GM12874 (cell line): ENCODE measurements around the gene A2ML1.

Experiments used
- TF ChIP-seq, protein P1 (sequence below): IDR thresholded peaks from 2 replicates; pipeline ENCODE4 v1.5.1; 2011; ENCODE audit warnings: low read depth, mild to moderate bottlenecking, control low read depth, low read length, moderate library complexity; ENCODE audit not compliant: insufficient read depth

The A2ML1 gene

DNA sequence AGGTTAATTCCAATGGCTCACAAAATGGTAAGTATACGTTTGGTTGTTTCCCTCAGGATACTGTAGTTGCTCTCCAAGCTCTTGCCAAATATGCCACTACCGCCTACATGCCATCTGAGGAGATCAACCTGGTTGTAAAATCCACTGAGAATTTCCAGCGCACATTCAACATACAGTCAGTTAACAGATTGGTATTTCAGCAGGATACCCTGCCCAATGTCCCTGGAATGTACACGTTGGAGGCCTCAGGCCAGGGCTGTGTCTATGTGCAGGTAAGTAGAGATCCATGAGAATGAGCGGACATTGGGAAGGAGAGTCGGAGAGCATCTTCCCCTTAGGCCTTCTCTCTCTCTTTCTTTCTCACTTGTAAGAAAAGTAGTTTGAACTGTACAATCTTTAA, 45.4 kb downstream of the A2ML1 start:
- TF ChIP-seq, protein P1, sequence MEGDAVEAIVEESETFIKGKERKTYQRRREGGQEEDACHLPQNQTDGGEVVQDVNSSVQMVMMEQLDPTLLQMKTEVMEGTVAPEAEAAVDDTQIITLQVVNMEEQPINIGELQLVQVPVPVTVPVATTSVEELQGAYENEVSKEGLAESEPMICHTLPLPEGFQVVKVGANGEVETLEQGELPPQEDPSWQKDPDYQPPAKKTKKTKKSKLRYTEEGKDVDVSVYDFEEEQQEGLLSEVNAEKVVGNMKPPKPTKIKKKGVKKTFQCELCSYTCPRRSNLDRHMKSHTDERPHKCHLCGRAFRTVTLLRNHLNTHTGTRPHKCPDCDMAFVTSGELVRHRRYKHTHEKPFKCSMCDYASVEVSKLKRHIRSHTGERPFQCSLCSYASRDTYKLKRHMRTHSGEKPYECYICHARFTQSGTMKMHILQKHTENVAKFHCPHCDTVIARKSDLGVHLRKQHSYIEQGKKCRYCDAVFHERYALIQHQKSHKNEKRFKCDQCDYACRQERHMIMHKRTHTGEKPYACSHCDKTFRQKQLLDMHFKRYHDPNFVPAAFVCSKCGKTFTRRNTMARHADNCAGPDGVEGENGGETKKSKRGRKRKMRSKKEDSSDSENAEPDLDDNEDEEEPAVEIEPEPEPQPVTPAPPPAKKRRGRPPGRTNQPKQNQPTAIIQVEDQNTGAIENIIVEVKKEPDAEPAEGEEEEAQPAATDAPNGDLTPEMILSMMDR: no peak

DNA sequence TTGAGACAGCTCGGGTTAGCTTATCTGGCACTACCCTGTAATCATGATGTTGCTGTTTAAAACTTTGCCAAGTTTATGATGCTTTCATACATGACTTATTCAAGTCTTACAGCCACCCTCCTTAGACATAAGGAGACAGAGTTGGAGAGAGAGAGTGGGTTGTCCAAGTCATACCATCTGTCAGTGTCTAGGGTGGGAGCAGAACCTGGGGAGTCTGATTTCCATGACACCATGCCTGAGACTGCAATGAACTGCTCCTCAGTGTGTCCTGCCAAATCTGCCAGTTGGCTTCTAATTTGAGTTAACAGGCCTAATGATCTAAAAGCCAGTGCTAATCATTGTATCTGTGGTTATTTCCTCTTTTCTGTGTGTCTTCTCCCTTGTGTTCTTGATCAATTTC, 48.2 kb downstream of the A2ML1 start:
- TF ChIP-seq, protein P1: no peak

DNA sequence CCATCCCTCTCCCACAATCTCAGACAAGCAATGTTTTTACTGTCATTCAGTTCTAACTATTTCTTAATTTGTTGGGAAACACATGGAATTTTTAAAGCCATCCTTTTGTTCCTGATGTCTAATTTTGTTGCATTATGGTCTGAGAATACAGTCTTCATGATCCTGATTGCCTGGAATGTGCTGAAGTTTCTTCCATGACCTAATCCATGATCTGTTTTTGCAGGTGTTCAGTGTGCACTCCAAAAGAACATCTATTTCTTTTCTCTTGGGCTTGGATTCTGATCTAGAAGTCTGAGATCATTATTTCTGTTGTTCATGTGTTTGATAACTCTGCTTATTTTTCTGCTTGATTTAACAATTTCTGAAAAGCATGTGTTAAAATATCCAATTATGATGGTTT, 48.6 kb downstream of the A2ML1 start:
- TF ChIP-seq, protein P1: no peak

DNA sequence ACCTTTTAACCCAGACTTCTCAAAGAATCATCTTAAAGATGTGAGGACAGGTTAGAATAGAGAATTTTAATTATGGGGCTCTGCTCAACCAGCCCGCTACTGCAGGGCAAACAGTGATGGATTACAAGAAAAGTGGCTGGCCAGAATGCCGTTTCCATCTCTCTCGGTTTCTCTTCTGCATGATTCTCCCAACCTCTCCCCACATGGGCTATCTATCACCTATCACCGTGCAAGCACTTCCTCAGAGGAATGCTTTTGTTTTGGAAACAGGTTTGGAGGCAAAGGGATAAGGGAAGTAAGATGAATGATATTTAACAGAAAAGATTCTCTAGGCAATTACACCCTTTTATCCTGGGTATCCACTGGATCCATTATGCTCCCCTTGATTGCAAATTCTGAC, 54.5 kb downstream of the A2ML1 start:
- TF ChIP-seq, protein P1: no peak

DNA sequence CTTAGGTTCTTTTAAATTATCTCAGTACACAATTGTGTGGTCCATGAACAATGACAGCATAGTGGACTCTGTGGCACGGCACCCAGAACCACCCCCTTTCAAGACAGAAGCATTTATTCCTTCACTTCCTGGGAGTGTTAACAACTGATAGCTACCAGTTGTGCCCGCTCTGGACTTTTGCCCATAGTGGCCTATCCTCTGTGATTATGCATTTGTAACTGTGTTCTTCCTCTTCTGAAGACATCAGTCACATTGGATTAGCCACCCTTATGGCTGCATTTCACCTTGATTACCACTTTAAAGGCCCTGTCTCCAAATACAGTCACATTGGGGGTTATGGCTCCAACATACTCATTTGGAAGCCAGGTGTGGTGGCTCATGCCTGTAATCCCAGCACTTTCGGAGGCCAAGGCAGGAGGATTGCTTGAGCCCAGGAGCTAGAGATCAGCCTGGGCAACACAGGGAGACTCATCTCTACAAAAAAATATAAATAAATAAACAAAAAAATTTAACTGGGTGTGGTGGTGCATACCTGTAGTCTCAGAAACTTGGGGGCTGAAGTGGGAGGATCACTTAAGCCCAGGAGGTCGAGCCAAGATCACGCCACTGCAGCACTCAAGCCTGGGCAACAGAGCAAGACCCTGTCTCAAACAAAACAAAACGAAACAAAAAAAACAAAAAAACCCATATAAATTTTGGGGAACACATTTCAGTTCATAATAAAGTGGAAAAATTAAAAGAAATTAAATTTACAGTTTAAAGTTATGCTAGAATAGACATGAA, 64.3 kb downstream of the A2ML1 start:
- TF ChIP-seq, protein P1: no peak

DNA sequence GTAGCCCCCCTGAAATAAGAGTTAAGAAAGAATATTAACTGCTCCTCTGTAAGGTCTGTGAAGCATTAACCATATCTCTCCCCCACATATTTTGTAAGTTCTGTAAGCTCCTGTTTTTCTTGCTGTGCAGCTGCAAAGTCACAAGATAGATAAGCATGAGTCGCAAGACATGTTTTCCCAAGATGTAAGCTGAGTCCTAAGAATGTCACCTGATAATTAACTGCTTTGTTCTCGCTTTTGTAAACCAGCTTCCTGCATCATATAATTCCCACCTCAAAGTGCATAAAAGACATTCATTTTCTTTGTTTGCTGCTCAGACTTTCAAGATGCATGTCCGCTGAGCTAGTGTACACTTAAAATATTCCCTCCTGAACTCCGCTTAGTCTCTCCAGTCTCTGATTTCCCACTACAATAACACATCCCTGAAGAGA, 64.9 kb downstream of the A2ML1 start:
- TF ChIP-seq, protein P1: no peak

DNA sequence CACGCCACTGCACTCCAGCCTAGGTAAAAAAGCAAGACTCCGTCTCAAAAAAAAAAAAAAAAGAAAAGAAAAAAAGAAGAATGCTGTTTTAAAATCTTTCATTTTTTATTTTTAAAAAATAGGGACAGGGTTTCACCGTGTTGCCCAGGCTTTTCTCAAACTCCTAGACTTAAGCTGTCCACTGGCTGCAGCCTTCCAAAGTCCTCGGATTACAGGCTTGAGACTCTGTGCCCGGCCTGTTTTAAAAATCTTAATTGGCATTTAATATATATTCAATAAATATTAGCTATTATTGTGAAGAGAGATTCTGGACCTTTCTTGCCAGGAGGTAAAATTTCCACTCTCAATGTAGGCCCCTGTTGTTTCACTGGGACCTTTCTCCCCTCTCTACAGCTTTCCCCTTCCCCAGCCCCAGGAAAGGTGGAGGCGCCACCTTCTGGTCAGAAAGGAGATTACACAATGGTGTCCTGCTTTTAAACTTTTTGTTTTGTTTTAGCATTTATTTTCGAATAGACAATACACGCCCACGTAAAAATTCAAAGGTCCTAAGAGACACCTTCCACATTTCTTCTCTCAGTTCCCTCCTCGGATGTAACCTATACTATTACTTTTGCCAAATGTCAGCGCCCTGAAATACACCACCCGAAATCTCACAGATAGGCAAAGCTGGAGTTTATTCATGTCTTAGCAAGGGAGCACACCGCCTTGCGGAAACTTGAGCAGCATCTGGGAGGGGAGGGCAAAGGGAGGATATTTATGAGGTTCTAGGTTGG, 68.1 kb downstream of the A2ML1 start:
- TF ChIP-seq, protein P1: peak; percentile 67
